Adrenal gland (tissue), 12 donors: ENCODE results near the gene MAD1L1. TPM values are rescaled to one million over a fixed set of nuclear protein-coding genes. Genes with fewer than 3 reads are reported as not detected.

Experiments
- DNase-seq, 7 donors: peaks; one replicate each; pipeline ENCODE4 v3.0.0-alpha.2; 2019 to 2020
- H3K27ac ChIP-seq, 5 donors: fragments of 200-600 bp; sonication (generic) in 4 of 5; 1 replicate in 3 of 5; 2 replicates in 2 of 5; pipeline versions ENCODE4 v1.5.1 to v1.8.0; 2016 to 2020; ENCODE audit warnings: mild to moderate bottlenecking in 1 of 5
- H3K27me3 ChIP-seq: fragments of 200-600 bp; 2 replicates; pipeline ENCODE4 v1.8.0; 2021
- H3K36me3 ChIP-seq, 2 donors: fragments of 200-600 bp; replicated peaks in 1 of 2; 1 replicate in 1 of 2; 2 replicates in 1 of 2; pipeline versions ENCODE4 v1.5.1 to v1.8.0; 2018 to 2022
- H3K4me1 ChIP-seq, 2 donors: fragments of 200-600 bp; replicated peaks in 1 of 2; 1 replicate in 1 of 2; 2 replicates in 1 of 2; pipeline versions ENCODE4 v1.5.1 to v1.8.0; 2018 to 2021
- H3K4me3 ChIP-seq, 4 donors: fragments of 200-600 bp; sonication (generic) in 3 of 4; one replicate each; pipeline ENCODE4 v1.5.1; 2016 to 2018
- H3K9me3 ChIP-seq, 3 donors: fragments of 200-600 bp; sonication (generic) in 1 of 3; replicated peaks in 1 of 3; 1 replicate in 2 of 3; 2 replicates in 1 of 3; pipeline versions ENCODE4 v1.5.1 to v1.8.0; 2016 to 2021
- CTCF ChIP-seq, 6 experiments: fragments of 450-650 bp in 4 of 6; fragments of 200-600 bp in 2 of 6; sonication (generic) in 1 of 6; IDR thresholded peaks; 1 replicate in 5 of 6; 2 replicates in 1 of 6; pipeline versions ENCODE4 v1.5.1 to v1.8.0; 2016 to 2021; ENCODE audit warnings: antibody characterized with exemption in 6 of 6, mild to moderate bottlenecking in 2 of 6, moderate library complexity in 1 of 6
- POLR2A ChIP-seq, 2 donors: fragments of 450-650 bp; IDR thresholded peaks; one replicate each; pipeline ENCODE4 v1.6.1; 2017; ENCODE audit warnings: antibody characterized with exemption in 2 of 2, mild to moderate bottlenecking in 2 of 2, moderate library complexity in 1 of 2
- WGBS, 4 donors: extraction: QIAGEN DNeasy Blood & Tissue Kit in 2 of 4; methylation state at CpG; one replicate each; pipeline versions ENCODE4 v1.1.5 to v1.1.7; 2013 to 2017; 5-methylcytosine and 5-hydroxymethylcytosine counted together
- intact Hi-C, 2 donors: fragments of 100-400 bp; cut with DNase I; formaldehyde crosslinking; loops; one replicate each; pipeline versions ENCODE4 v1.14.1 to v1.15.0; 2022 to 2023
- polyA plus RNA-seq, 3 donors: library from polyadenylated mRNA; stranded (reverse); fragments of 200-250 nt in 2 of 3; fragments of 350-450 nt in 1 of 3; fragmentation: Illumina TruSeq in 1 of 3; extraction: RNeasy Lipid Tissue Mini Kit (QIAGEN cat#74804) in 1 of 3; gene quantifications; one replicate each; pipeline ENCODE4 v1.2.3, GENCODE V29; 2013 to 2014
- total RNA-seq, 9 donors: library from RNA; depleted of rRNA in 4 of 9; stranded (reverse); fragments of >200 nt in 4 of 9; fragments of 120-200 nt in 1 of 9; fragmentation: NEBNext Ultra II Directional in 1 of 9; extraction: Animal tissue kit (Norgen Biotek cat#: 25700) in 1 of 9; gene quantifications; one replicate each; pipeline versions ENCODE4 v1.1.0 to v1.2.4, GENCODE V29; 2013 to 2023
- donor health status: healthy with polysubstance abuse.
- donor health status: Bipolar disorder and iron deficiency.
- donor health status: DM: yes; HTN: yes; CAD: no.
- donor health status: DM: no; HTN: no; CAD: no.
- donor health status: DM: no; HTN: no; CAD: no.
- donor health status: DM: yes; HTN: yes; CAD: no.

MAD1L1 gene
- total and polyA plus RNA-seq, 12 donors = 6.7 to 87.7 (median 28.9) TPM

GRCh38 chr7:1869452-1870130 lies 363.2 kb downstream of the MAD1L1 start:
- H3K9me3 ChIP-seq = no peaks in the 10 kb centered on the region
- H3K27me3 ChIP-seq = no peaks in the 10 kb centered on the region
- intact Hi-C loops = loop anchor here in 1 of 2 donors (10.0 kb wide), 1 partner anchor 225 kb away; no protein-coding TSS in a partner anchor
- no peak overlapping the region for H3K27ac ChIP-seq
- no peak for DNase-seq
- no peaks in the 10 kb centered on the region for H3K4me1 ChIP-seq
- no peaks in the 10 kb centered on the region for H3K36me3 ChIP-seq
- H3K4me3 ChIP-seq = no peak overlapping the region
- no peak for TF ChIP-seq CTCF (IDR thresholded peaks at IDR 0.05)
- WGBS, 4 donors = 93 to 95% (median 94%) methylated on average over 20 to 28 of the region's 28 CpGs

DNA sequence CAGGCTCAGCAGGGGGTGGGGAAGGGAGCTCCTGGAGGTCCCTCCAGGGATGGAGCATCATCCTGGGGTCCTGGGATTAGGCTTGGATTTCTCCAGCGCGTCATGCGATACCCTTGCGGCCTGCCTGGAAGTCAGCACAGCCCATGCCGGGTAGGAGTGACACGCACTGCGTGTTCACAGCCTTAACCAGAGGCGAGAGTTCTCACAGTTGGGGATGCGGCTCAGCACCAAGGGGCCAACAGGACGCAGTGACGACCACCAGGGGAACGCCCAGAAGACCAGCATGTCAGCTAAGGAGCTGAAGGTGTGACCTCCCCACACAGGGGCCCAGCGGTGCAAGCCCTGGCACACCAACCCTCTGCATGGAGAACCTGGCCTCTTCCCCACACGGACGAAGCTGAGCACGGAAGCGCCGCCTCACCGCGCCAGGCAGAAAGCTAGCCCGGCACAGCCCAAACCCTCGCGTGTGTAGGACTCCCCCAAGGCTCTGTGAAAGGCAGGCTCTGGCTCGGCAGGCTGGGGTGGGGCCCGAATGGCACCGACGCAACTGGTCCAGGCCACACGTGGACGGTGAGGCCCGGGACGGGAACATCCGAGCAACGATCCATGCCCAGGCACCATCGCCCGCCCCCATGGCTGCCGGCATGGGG lies 364.1 kb downstream of the MAD1L1 start:
- H3K36me3 ChIP-seq = no peaks in the 10 kb centered on the region
- H3K27me3 ChIP-seq = no peaks in the 10 kb centered on the region
- H3K27ac ChIP-seq = no peak overlapping the region
- H3K4me3 ChIP-seq = no peak overlapping the region
- intact Hi-C loops = no loop called here
- DNase-seq = no peak
- no peak for TF ChIP-seq CTCF (IDR thresholded peaks at IDR 0.05)
- TF ChIP-seq POLR2A (IDR thresholded peaks at IDR 0.05) = no peak
- H3K9me3 ChIP-seq = no peaks in the 10 kb centered on the region
- H3K4me1 ChIP-seq = no peaks in the 10 kb centered on the region
- WGBS, 4 donors = 96% methylated on average over 4 to 36 of the region's 36 CpGs

GRCh38 chr7:1867370-1868260 lies 365.1 kb downstream of the MAD1L1 start:
- H3K27me3 ChIP-seq = no peaks in the 10 kb centered on the region
- WGBS, 4 donors = 95 to 98% (median 96%) methylated on average over 23 to 29 of the region's 29 CpGs
- TF ChIP-seq CTCF (IDR thresholded peaks at IDR 0.05) (no peak), POLR2A (IDR thresholded peaks at IDR 0.05) (no peak)
- H3K27ac ChIP-seq = no peak overlapping the region
- no peaks in the 10 kb centered on the region for H3K4me1 ChIP-seq
- H3K36me3 ChIP-seq = no peaks in the 10 kb centered on the region
- H3K9me3 ChIP-seq = no peaks in the 10 kb centered on the region
- intact Hi-C loops = no loop called here
- H3K4me3 ChIP-seq = no peak overlapping the region
- DNase-seq = no peak

GRCh38 chr7:1866601-1867000 lies 366.1 kb downstream of the MAD1L1 start:
- Histone ChIP-seq H3K36me3 (no peaks in the 10 kb centered on the region), H3K4me1 (no peaks in the 10 kb centered on the region), H3K27ac (no peak overlapping the region), H3K9me3 (no peaks in the 10 kb centered on the region), H3K4me3 (no peak overlapping the region), H3K27me3 (no peaks in the 10 kb centered on the region)
- intact Hi-C loops = no loop called here
- TF ChIP-seq CTCF (IDR thresholded peaks at IDR 0.05) (no peak), POLR2A (IDR thresholded peaks at IDR 0.05) (no peak)
- 91 to 96% (median 94%) methylated on average over 12 to 15 of the region's 15 CpGs for WGBS, 4 donors
- no peak for DNase-seq
